Esophagus mucosa (tissue), 1 donor: ENCODE measurements around the gene GAL3ST2. TPM values are rescaled to one million over a fixed set of nuclear protein-coding genes. Genes with fewer than 3 reads are reported as not detected.
"Not testable (repeated sequence)": the region's sequence is repeated elsewhere in the genome, so short reads cannot be mapped to it uniquely, and the experiment has no call there.

Source experiments
- ATAC-seq: fragments of 200-7000 bp; cut with Tn5 transposase; one replicate; pipeline ENCODE4 v1.9.1; 2020
- total RNA-seq: library from RNA; stranded (reverse); gene quantifications from one replicate; pipeline ENCODE4 v1.2.4, GENCODE V29; 2023
- donor health status: DM: yes; HTN: yes; CAD: no.

GAL3ST2 gene
- total RNA-seq, 1 donor from 2014 or later: not detected

DNA sequence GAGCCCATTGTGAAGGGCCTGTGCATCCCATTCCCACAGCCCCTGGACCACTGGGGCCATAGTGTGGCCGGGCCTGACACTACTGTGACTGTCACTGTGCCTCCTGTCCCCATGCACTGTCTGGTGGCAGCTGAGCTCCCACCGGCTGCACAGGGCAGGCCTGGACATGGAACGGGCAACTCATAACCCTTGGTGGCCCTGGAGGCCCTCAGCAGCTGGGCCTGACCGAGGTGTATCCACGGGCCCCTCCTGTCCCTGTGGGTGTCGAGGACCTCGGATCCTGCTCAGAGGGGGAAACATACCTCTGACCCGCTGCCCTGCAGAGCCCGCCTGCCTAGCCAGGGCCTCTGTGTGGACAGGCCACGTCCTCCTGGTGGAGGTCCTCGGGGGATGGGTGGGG is 7.8 kb upstream of the GAL3ST2 start:
- ATAC-seq: no peak

DNA sequence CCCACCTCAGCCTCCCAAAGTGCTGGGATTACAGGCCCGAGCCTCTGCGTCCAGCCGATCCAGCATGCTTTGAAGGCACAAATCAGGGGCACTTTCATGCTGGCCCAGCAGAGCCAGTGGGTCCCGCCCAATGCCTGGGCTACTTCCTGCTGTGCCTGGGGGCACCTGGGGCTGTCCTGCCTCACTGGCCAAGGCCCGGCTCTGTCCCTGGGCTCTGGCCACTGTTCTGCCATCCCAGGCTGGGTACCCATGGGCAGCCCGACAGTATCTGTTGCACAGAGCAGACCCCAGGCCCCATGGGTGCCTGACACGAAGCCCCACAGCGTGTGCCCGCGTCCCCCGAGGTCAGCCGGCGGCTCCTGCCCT is 6.8 kb upstream of the GAL3ST2 start:
- ATAC-seq: no peak

DNA sequence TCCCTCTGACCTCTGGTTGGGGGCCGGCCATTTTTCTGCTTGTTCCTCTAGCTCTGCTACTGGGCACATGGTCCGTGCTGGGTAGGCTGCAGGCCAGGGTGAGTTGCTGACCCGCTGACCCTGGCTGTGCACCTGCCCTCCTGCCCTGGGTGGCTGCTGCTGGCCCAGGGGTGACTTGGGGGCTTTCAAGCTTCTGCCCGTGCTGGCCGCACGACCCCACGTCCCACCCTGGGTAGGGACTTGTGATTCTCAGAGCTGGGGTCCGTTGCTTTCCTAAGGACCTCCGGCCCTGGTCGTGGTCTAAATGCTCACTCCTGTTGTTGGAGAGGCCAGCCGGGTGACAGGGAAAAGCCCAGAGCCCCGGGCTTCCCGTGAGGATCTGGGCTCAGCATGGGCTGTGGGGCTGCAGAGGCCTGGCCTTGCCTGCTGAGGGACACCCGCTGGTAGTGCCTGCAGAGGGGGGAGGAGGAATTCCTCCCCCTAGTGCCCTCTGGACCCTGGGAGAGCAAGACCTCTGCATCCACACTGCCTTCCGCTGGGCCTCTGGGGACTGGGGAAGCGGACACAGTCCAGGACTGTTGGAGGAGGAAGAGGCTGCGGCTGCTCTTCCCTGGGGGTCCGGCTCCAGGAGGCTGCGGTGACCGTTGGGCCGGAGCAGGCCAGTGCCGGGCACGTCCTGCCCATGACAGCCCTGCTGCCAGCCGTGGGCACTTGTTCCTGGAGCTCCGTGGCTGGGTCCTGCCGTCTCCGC is 6.3 kb upstream of the GAL3ST2 start:
- no peak for ATAC-seq

DNA sequence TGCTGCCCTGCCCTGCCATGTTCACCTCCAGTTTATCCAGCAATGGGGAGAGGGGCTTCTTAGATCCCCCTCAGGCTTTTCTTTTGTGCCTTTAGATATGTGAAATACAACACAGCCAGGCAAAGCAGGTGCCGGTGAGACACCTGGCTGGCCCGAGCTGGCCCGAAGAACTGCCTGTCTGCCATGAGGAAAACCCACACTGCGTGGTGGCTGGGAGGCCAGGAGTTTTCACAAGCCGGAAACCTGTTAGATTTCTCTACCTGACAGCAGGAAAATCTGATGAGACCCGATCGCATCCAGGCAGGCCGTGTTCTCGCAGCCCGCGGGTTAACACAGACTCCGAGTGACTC is 5.7 kb upstream of the GAL3ST2 start:
- no peak for ATAC-seq

DNA sequence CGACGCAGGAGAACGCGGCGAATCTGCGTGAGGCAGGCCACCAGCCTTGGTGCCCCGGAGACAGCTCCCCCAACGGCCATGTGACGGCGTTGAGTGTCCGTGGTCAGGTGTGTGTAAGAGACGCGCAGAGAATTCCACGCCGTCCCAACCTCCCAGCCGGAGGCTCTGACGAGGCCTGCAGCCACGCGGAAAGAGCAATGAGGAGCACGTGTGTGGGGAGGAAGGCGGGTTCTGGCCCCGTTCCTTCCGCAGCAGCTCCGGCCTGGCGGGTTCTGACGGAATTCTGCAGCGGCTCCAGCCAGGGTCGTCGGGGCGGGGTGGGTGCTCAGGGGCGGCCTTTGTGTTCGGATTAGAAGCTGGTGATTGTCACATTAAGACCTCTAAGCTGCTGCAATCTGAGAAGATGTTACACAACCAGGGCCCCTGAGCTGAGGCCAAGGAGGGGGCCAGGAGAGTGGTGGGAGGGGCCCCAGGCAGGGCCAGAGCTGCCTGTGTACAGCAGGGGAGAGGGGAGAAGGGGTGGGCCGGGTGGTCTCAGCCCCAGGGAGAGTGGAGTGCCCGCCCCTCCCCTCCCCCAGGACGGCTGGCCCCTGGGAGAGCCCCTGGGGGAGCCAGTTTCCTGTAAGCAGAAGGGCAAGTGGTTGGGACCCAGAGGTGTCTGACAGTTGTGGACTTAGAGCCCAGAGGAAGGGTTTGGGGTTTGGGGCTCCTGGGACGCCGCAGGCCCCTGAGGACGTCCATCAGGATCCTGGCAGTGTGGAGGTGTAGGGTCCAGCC is 5.1 kb upstream of the GAL3ST2 start:
- ATAC-seq: peak; percentile 3

DNA sequence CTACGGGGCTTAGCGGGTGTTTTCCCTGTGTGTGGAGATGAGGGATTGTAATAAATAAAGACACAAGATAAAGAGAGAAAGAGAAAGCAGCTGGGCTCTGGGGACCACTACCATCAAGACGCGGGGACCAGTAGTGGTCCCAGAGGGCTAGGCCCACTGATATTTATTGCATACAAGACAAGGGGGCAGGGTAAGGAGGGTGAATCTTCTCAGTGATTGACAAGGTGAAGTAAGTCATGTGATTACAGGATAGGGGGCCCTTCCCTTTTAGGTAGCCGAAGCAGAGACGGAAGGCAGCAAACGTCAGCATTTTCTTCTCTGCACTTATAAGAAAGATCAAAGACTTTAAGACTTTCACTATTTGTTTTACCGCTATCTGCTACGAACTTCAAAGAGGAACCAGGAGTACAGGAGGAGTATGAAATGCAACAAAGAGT is 4.5 kb upstream of the GAL3ST2 start:
- ATAC-seq: no peak

DNA sequence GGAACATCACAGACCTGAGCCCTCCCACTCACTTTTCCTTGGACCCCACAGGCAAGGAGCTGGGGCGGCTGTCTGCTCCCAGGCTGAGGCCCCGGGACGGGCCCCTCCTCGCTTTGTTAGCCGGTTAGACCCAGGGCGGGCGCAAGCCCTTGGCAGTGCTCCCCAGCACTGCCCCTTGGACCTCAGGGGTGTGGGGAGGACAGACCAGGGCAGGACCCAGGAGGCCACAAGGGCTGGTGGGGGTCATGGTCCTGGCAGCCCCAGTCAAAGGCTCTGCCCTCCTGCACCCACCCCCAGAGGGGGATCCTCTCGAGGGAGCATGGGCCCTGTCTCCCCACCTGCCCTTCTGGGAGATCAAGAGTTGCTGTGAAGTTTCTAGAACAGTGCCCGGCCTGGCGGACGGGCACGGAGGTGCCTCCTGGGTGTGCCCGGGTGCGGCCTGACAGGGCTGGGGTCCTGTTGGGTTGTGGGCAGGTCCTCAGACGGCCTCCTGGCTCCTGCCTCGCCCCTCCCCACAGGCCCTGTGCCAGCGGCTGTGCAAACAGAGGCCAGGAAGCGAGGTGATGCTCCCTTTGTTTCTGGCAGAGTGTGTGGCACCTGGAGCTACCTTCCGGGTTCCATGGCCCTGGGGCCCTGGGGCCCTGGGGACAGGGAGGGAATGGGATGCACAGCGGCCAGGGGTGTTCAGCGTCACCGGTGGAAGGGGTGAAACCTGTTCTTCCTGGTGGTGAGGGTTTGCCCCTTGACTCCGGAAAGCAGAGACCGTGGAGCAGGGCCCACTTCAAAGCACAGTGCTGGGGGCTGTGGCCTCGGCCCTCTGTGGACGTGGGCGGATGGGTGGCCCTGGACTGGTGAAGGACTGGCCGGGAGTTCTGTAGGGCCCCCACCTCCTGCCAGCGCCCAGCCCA is 2.9 kb upstream of the GAL3ST2 start:
- peak; percentile 17 for ATAC-seq

DNA sequence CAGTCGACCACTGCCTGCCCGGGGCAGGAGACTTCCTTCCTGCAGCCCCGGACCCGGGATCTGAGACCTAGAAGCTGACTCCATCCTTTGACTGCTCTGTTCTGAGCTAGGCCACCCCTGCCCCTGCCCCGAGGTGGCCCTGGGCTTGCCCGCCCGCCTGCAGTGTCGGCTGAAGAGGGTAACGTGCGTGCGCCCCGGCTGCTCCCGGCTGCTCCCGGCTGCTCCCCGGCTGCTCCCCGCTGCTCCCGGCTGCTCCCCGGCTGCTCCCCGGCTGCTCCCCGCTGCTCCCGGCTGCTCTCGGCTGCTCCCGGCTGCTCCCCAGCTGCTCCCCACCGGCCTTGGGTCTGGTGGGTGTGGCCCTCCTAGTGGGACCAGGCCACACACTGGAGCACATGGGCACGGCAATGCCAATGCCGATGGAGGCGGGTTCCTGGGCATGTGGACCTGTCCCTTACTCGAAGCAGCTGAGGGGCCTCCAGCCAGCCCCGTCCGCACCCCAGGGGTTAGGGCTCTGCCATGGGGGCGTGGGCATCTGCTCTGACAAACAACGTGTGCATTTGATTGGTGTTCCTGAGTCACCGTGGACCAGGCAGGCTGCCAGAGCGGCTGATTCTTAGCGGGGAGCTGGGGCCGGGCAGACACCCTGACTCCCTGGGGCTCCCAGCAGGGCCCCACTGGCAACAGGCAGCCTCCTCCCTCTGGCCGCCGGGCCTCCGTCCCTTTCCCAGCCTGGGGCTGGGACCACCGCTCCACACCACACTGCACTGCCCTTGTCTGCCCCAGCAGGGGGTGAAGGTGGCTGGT is 2.0 kb upstream of the GAL3ST2 start:
- ATAC-seq: peak; percentile 51

DNA sequence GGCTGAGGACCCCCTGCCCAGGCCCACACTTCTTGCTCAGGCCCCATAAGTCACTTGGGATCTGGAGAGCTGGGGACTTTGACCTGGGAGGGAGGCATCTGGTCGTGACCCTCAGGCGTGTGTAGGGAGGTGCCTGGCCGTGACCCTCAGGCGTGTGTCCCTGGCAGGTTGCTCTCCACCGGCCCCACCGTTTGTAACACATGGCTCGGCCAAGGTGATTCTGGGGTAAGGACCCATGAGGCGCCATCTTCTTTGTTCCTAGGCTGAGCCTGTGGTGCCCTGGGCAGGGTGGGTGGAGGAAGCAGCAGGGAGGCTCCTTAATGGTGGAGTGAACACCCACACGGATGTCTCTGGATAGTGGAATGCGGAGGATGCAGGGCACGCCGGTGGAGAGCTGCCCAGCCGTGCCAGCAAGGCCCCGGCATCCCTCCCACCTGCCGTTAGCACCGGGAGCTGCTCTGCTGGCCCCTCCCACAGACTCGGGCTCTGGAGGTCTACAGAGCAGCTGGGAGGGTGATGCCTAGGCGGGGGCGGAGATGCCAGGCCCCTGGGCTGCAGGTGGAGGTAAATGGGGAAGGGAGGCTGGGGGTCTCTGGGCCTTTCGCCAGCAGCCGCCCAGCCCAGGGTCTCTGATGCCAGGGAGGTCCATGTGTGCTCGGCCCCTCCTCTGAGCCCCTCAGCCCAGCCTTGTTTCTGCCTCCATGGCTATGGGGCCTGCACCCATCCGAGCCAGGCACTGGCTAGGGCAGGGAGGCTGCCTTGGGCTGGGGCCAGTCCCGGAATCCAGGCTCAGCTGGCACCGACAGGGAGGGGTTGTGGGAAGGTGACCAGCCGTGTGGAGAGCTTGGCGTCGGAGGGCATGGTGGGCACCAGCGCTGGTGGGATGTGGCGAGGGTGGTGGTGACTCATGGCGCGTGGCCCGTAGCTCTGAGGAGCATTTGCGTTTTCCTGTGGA is 1.1 kb upstream of the GAL3ST2 start:
- no peak for ATAC-seq

DNA sequence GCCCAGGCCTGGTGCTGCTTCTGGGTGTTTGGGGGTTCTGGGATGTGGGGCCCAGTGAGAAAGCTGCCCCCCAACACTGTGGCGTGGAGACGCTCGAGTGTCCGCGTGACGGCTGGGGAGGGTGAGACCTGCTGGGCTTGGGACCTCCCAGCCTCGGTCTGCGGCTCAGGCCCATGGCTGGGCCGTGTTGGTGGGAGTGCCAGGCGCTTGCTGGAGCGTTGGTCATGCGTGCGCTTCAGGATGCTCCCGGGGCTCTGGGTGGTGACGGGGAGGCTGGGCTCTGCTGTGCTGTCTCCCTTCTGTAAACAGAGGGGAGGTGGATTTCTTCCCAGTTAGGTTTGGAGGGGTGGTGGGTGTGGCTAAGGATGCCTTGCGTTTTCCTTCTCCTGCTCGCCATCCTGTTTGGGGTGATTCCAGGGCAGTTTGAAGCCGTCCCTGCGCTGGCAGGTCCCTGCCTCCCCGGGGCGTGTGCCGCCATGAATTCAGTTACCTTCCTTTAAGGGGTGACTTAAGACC is 606 bp downstream of the GAL3ST2 start:
- ATAC-seq: no peak

DNA sequence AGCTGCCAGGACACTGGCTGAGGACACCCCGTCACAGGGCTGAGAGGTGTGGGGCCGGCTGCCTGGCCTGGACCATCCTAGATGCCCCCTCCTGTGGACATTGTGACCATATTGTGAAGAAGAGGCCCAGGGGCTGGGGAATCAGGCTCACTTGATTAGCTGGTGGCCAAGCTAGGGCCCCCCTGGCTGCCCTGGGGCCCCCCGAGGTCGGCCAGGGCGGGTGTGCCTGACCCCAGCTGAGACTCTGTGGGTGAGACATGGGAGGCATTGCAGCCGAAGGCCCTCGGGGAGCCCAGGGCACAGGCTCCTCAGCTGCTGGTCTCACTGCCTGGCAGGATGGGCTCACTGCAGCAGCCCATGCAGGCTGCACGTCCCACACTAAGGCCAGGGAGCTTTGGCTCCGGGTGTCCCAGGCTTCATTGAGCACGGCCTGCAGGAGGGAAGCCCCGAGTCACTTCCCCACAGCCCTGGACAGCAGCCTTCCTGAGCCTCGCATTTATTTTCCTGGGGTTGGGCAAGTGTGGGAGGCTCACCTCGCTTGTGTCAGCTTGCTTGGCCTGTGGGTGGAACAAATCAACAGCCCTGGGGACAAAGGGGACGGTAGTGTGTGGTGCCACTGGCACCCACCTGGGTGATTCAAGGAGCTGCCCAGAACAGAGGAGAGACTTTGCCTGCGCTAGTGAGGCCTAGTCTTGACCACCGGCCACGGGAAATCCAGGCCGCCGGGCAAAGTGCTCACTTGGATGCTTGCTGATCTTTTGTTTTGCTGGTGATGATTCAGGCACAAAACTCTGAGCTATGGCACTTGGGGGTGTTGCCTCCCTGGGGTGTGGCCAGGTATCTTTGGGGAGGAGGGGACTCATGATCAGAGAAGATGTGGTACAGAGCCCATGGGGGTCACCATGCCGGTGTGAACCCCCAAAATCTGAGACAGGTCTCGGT is 1.3 kb downstream of the GAL3ST2 start:
- peak; percentile 26 for ATAC-seq

DNA sequence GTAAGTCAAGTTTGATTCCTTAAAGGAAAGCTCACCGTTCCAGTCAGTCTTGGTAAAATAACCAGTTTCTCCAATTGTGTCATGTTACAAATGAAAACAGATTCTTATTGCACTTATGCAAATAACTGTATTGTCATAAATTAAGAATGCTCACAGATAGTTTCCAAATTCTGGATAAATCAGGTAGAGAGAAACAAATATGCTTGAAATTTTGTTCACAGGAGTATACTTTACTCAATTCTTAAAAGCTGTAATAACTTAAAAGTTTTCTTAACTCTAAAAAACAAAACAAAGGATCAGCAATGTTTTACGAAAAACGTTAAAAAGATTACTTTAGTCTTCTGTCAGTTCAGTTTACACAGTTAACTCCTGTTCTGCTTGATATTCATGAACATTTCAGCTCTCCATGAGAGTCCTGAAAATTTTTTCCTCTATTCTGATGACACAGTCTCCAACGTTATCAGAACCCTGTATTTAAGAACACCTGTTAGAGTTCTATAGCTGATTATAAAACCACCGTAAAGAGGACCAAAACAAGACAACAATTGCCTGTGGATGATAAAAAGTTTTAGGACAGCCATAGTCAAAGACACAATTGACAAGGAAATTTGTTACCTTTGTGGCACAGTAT is 4.4 kb downstream of the GAL3ST2 start:
- no peak for ATAC-seq

DNA sequence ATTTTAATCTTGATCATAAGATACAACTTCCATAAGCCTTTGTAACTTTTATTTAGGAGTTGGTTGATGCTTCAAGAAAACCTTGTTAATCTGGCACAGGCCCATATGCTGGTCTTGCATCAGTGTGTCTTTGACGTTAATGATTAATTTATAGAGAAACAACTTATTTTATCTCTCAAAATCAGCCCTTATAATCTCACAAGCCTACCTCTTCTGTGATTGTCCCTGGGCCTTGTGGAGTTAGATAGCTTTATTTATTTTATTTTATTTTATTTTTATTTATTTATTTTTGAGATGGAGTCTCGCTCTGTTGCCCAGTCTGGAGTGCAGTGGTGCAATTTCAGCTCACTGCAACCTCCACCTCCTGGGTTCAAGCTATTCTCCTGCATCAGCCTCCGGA is 5.4 kb downstream of the GAL3ST2 start:
- ATAC-seq: not testable (repeated sequence)

DNA sequence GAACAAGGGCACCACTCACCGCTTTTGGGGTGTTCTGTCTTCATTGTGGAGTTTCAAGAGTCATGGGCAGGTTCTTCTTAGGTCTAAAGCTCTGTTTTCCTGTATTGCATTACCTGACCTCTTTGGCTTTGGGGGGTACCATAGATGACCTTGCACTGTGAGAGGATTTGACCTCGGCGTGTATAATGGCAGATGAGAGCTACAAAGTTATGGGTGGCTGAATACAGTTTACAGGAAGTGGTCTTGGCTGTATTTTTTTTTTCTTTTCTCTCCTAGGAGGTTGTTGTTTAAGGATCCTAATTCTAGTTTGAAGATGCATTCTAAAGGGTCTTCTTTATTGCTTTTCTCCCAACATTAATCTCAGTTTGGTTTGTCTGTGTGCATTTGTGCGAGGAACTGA is 11.5 kb downstream of the GAL3ST2 start:
- ATAC-seq: no peak

DNA sequence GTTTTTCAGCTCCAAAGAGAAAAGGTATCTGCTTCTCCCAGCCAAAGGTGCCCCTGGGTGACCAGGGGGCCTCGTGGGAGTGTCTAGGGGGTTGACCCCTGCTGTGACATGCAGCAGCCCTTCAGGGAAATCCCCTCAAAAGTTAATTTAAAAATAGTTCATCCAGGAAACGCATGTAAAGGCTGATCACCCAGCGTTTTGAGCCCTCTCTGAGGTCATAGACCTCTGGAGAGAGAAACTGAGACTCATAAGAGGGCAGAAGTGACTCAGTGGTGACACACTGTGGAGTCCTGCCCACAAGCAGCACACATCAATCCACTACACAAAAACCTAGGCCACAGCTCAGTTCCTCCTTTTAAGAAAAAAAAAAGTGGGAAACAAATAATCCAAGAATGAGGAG is 11.9 kb downstream of the GAL3ST2 start:
- no peak for ATAC-seq

DNA sequence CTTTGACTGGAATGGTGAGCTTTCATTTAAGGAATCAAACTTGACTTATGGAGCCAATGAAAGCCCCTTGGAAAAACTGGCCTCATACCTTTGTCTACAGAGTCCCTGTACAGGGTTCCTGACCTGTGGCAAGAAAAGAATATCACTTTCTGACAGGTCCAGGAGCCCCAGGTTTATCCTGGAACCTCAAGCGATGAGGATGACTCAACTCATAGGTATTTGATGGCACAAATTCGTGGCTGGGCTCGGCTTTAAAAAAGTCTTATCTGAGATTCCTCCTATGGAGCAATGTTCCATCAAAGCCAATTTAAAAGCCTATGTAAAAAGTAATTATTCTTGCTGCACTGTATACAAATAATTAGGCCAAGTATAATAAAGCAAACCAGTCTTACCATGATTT is 14.8 kb downstream of the GAL3ST2 start:
- not testable (repeated sequence) for ATAC-seq

DNA sequence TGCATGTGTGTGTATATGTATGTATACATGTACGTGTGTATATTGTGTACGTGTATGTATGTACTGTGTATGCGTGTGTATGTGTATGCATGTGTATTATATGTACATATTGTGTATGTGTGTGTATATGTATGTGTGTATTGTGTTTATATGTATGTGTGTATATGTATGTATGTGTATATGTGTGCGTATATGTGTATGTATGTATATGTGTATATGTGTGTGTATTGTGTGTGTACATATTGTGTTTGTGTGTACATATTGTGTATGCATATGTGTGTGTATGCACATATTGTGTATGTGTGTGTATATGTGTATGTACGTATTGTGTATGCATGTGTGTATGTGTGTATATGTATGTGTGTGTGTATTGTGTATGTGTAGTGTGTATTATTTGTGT is 16.8 kb downstream of the GAL3ST2 start:
- ATAC-seq: no peak

DNA sequence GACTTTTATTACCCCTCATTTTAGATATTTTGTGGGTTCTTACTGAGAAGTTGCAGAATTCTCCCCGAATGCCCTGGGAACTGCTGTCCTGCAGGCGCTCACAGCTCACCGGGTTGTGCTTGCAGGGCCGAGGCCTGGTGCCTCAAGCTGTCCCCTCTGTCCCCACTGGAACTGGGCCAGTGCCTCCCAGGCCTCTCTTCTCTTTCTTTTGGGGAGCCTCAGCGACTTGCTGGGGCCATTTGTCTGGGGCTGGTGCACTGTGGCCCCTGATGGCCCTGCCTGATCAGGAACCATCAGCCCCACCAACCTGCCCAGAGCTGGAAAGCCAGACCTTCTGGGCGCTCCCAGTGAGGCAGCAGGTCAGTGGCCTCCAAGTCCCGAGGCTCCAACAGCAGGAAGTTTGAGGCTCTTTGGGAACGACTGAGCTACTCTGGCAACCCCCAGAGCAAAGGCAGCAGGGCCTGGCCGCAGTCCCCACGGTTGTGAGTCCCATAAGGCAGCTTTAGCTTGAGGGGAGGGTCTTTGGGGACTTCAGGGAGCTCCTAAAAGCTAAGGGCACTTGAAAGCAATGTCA is 17.7 kb downstream of the GAL3ST2 start:
- no peak for ATAC-seq
